ENCODE measurements around the gene MUC4.
A peak's percentile ranks its signal among the peaks of the same experiment; 100 is the strongest.
"Not testable (repeated sequence)": the region's sequence is repeated elsewhere in the genome, so short reads cannot be mapped to it uniquely, and the experiment has no call there.

MUC4 gene

DNA sequence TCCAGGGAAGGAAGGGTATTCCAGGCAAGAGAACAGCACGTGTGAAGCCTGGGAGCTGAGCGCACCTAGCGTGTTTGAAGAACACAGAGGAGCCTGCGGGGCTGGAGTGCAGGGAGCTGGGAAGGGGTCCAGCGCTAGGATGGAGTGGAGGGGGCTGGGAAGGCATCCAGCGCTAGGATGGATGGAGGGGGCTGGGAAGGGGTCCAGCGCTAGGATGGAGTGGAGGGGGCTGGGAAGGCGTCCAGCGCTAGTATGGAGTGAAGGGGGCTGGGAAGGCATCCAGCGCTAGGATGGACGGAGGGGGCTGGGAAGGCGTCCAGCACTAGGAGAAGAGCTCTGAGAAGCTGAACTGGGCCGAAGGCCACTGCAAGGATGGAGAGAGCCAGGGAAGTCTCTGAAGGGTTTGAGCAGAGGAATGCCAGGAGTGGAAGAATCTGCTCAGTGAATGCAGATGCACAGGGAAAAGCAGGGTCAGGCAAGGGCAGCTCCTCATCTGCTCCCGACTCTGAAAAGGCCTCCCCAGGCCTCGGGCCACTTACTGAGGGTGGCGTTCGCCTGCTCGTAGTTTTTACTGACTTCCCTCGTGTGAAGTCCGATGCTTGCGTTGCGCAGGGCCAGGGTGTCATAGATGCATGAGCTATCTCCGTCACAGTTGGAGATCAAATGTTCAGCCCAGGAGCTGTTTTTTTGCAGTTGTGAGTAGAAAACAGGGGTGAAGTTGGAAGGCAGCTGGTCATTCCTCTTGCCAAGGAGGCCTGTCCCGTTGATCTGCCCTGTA is 51.2 kb downstream of the MUC4 start:
- peak; percentile 93 for DNase-seq

DNA sequence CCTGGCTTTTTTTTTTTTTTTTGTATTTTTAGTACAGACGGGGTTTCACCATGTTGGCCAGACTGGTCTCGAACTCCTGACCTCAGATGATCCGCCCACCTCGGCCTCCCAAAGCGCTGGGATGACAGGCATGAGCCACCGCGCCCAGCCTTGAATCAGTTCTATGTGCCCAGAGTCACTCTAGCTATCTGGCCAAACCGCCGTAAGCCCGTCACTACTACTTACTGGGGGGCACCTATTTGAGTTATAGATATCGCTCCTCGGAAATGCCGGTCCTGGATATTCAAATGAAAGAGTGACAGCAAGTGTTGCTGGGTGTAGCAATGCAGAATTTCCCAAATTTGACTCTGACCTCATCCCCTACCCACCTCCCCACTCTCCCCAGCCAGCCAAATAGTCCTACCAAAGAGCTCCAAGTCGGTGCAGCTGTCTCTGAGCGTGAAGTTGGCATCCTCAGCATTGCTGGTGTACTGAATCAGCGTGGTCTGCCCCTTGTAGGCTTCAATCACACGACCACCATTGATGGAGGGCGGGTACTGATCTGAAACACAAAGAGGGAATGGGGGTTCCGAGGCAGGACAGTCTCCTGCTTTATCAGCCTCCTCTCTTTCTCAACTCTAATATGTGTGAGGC is 52.9 kb downstream of the MUC4 start:
- no peak for DNase-seq

DNA sequence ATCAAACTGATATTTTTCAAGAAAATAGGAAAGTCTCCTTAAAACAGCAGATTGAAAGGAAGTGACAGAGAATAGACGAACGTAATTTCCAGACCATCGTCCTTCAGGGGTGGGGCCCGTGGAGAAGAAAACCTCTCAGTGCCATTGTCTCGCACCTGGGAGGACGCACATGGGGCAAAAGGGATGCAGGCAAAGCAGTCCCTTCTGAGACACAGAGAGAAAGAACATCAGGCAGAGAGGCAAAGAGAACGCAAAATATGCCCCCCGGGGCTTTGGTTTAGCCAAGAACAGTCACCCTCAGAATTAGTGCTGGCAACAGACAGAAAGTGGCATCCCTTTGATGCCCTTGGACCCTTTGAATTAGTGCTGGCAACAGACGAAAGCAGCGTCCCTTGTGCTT is 53.9 kb downstream of the MUC4 start:
- DNase-seq = no peak

DNA sequence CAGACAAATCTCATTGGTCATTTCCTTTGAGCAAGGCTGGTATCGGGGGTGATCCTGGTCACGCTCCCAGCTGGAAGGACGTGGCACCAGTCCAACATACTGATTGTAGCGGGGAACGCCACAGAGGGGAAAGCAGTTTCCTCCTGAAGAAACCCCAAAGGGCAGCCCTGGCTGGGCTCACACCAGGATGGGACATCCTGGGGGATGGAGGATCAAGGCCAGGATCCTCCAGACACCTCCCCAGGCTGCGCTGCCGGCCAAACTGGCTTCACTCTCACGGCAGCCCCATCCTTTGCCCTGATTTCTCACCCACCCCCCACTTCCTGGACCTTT is 54.3 kb downstream of the MUC4 start:
- DNase-seq = no peak

DNA sequence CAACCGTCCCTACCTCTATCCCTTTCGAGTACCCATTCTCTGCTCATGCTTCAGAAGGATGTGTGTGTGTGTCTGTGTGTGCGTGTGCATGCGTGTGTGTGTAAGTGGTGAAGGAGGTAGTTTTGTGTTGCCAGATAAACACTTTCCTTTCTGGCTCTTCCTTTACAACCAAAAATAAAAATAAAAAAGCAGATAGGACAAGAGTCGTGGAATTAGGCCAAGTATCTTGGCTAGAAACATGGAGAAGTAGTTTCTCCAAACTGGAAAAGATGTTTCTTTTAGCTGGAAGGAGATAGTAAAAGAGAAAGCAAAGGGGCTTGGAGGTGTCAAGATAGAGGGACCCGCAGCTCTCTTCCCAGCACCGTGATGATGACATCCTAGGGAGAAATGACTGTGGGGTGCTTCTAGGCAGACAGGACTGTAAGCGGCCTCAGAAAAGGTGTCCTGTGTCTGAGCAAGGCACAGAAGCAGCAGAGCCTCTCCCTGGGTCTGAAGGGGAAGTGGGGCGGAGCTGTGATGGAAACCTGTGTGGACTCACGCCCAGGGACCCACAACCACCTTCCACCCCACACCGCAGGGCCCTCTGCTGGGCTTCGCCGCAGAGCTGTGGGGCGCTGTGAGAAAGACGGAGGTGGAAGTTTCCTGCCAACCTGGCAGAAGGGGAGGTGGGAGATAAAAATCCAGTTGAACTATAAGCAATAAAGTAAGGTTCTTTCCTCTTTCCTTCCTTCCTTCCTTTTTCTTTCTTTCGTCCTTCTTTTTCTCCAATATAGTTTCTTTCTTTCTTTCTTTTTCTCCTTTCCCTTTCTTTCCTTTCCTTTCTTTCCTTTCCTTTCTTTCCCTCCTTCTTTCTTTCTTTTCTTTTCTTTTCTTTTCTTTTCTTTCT is 55.7 kb downstream of the MUC4 start:
- DNase-seq = no peak

DNA sequence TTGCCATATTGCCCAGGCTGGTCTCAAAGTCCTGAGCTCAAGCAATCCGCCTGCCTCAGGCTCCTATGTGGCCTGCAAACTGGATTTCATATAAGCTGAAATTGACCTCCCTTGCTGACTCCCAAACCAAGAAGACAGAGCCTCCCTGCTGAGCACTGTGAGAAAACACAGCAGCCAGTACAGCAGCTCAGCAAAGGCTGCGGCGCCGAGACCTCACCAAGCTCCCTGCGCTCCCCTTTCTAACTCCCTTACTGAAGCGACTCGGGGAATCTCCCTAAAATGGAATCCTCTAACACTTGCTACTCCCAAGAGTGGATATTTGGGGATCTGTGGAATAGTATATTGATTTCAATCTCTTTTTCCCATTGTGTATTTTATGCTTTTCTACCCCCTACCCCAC is 56.3 kb downstream of the MUC4 start:
- DNase-seq = no peak

DNA sequence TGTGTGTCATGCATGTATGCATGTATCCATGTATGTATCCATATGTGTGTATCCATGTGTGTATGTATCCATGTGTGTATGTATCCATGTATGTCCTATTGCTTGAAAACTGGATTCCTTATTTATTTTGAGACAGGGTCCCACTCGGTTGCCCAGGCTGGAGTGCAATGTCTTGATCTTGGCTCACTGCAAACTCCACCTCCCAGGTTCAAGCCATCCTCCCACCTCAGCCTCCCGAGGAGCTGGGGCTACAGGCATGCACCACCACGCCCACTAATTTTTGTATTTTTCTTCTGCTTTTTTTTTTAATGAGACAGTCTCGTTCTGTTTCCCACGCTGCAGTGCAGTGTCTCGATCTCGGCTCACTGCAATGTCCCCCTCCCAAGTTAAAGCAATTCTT is 56.8 kb downstream of the MUC4 start:
- DNase-seq = no peak

DNA sequence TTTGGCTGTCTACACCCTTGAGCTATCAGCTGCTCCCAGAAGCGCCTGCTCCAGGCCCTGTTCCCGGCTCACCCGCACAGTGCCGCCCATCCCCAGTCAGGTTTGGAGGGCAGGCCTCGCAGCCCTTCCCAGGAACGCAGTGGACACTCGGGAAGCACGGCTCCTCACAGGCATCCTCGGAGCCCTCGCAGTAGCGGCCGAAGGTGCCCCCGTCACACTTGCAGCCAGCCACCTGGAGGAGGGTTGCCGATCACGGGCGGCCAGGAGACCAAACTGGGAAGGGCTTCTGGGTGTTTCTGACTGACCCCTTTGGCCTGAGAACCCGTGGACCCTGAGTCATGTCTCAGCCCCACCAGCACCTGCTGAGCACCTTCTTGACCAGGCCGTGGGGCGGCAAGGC is 57.6 kb downstream of the MUC4 start:
- DNase-seq = no peak

DNA sequence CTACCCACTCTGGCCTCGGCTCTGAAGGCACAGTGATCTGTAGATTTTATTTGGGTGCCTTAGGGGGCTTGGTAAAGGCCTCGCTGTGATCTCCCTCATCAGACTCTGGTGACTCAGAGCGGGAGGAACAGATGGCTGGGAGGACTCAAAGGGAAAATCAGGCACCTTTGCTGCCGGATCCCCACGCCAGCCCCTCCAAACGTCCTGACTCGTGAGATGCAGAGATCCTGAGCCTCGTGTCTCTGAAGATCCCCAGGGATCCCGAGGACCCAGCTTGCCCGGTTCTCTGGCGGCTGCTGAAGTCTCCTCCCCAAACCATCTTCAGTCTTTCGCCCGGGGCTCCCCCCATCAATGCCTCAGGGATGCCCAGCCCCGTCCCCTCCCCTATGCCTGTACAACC is 58.1 kb downstream of the MUC4 start:
- no peak for DNase-seq

DNA sequence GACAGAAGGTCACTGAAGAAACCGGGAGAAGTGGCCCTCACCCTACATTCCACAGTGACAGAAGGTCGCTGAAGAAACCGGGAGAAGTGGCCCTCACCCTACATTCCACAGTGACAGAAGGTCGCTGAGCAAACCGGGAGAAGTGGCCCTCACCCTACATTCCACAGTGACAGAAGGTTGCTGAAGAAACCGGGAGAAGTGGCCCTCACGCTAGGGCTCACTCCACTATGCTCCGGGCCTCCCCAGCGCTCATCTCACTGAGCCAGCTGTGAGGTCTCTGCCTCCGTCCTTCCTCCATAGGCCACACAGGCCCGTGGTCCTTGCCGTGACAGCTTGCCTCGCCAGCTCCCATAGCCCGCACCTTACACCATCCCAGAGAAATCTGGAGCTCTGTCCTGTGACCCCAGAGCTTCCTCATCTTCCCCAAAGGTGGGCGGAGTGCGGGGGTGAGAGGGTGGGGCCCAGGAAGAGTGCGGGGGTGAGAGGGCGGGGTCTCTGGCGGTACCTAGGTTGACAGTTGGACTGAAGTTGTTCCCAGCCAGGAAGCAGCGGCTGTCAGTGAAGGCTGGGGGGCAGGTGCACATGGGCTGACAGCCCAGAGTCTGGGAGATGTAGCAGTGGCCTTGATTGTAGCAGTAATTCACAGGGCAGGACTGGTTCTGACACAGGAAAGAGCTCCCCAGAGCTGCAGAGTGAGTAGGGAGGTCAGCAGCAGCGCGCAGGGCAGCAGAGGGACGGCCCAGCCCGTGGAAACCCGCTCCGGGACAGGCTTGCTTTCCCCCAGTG is 59.0 kb downstream of the MUC4 start:
- no peak for DNase-seq

DNA sequence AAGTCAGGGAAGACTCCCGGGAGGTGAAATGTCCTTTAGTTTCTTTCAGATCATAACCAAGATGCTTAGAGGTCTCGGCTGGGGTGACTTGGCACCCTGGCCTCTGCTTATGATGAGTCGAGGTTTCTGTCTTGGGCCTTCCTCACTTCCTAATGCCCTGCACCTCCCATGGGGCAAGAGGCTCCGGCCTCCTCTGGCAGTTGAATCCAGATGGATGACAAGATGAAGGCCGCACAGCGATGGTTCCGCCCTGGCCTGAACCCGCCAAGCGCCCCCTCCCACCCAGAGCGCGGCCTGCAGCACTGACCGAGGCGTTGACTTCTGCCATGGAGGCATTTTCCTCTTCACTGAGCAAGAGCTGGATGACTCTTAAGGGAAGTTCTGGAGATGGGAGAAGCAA is 59.7 kb downstream of the MUC4 start:
- DNase-seq = no peak

DNA sequence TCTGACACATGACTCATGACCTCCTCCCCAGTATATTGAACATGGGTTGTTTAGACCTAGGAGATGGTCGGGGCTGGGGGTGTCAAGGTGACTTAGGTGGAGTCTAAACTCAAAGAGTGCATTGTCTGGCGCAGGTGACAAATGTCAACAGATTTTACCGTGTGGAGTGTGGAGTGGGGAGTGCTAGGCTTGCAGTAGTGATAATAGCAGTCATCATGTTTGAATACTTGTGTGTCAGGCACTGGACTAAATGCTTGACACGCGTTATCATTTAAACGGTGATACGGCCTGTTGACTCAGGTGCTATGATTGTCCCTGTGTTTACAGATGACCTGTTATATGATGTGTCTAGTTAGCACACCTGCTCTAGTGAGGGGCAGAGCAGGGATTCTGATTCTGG is 60.2 kb downstream of the MUC4 start:
- no peak for DNase-seq

DNA sequence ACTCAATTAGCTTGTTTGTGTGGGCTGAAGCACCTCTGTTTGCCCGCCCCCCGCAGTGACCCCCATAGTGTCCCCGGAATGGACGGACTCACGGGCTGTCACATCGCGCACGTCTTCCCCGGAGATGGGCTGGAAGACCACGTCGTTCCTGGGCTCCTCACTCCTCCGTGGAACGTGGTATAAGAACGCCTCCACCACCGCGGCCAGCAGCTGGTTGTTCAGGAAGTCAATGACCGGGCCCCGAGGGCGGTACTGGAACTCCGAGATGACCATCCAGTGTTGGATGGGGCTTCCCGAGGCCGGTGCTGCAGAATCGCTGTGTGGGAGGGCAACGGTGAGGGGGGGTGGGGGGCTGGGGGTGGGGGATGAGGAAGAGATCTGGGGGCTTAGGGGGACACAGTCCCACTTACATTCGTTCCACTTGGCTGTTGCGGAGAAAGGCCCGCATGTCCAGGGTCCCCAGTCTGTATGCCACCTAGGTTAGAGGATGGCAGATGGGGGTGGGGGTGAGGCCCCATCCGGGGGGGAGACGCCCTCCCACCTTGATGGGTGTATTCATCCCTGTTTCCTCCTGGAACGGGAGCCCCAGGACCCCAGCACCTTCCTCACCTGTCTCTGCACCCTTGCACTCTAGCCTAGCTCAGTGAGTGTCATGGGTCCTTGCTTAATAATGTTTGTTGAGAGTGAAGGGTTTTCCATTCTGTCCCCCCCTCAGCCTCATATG is 60.8 kb downstream of the MUC4 start:
- no peak for DNase-seq

DNA sequence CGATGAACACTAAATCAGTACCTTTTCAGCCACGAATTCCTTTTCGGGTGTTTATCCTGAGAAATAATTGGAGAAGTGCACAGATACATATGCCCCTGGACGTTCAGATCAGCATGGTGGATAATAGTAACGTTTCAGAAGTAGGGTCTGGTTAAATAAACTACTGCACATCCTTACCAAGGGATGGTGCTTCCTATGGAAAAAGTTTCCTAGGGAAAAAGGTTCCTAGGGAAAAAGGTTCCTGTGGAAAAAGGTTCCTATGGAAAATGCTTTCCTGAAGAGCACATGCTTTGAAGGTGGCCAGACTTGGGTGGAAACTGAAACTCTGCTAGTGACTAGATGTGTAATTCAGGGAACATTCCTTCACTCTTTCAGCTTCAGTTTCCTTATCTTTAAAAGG is 62.6 kb downstream of the MUC4 start:
- DNase-seq = not testable (repeated sequence)

DNA sequence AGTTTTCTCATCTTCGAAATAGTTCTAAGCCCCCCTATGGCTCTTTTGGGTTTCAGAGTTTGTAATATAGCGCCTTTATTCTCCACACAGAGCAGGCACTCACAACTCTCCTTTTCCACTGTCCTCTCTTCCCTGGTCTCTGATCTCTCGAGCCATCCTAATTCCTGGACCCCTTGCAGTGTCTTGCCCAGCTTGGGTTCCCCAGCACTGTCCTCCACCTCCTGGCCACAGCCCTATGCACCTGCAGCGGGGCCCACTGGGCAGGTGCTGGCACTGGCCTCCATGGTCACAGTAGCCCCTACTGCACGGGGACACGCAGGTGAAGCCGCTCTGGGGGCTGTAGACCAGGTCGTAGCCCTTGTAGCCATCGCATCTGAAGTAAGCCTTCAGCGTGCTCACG is 63.1 kb downstream of the MUC4 start:
- no peak for DNase-seq

DNA sequence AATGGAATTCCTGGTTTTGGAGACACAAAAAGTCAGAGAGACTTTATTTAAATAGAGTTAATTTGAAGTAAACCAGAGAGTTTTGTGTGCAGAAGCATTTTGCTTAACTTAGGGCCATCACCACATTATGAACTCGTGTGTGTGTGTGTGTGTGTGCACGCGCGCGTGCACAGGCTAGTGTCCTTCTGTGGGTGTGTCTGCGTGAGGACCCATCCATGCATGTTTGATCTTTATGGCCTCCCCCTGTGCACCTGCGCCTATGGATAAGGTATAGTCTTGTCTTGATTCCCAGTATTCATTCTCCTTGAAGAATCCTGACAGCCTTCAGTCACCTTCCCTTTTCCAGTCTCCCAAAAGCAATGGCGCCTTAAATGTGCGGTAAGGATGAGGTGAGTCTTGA is 65.0 kb downstream of the MUC4 start:
- DNase-seq = no peak

DNA sequence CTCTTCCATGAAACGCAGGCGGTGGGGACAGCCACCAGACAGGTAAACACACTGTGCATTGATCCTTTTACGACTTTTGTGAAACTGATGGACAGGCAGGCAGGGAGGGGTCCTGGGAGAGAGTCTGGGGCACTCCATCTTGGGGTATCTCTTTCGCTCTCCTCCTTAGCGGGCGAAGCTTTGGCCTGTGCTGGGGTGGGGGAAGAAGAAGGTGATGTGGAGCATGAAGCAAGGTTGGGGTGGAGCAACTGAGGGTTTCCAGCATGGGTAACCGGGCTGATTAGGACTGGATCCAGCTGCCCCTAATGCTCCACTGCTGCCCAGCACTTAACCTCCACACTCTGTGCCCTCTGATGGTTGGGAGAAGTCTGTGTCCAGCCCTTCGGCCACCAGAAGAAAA is 65.4 kb downstream of the MUC4 start:
- DNase-seq = no peak

DNA sequence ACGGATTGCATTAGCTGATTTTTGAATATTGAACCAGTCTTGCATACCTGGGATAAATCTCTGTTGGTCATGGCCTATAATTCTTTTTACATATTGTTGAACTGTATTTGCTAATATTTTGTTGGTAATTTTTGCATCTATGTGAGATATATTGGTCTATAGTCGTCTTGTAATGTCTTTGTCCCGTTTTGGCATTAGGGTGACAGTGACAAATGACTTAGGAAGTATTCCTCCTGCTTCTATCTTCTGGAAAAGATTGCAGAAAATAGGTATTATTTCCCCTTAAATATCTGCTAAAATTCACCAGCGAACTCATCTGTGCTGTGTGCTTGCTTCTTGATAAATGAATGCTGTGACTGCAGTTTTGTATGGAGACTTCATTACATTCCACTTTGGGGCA is 67.3 kb downstream of the MUC4 start:
- no peak for DNase-seq

DNA sequence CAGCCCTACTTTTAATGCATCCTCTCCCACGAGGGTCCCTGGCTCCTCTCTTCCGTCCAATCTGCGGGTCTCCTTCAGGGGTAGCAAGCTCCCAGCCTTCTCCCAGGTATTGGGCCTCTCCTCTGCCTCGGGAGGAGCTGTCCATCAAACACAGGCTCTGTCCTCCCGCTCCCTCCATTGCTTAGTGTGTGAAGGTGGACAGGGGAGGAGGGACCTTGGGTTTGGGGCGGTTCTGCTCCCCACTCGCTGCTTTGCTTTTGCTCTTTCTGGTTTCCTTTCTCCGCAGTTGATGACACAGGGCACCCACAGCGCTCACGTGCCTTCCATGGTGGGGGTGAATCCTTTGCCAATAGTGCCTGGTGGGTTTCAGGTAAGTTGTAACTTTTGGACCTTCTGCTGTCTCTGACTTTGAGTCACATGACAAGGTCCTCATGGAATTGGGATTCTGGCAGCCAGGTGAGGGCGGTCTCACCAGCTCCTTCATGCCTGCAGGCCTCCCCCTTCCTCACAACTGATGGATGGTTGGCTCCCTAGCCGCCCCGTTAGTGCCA is 72.1 kb downstream of the MUC4 start:
- no peak for DNase-seq

DNA sequence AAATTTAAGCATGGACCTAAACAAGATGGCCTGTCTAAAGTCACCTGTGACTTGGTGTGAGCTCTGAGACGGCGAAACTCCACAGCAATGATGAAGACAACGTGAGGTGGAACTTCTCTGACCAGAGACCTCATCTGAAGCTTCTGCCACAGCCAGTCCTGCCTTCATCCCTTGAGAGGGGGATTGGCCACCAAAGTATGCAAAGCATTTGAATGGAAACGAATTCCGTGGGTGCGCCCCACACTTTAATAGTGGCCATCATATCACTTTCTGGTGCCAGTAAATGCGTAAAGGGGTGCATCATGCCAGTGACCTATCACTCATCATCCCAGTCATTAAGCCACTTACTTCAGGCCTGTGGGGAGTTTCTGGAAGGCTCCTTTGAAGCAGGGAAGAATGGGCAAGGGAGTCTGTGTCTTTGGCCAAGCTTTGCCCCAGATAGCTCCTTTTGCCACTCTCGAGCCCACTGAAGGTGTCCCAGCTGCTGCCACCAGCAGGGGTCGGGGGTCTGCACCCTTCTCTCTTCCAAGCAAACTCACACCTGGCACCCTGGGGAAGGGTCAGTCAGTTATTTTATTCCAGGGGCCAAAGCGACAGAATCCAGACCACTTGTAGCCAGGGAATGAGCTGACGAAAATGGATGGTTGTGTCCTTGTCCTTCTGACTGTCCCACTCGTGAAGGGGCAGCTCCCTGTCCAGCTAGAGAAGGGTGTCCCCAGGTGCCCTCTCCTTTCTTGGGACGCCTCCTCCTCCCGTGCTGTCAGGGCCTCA is 73.3 kb downstream of the MUC4 start:
- no peak for DNase-seq

DNA sequence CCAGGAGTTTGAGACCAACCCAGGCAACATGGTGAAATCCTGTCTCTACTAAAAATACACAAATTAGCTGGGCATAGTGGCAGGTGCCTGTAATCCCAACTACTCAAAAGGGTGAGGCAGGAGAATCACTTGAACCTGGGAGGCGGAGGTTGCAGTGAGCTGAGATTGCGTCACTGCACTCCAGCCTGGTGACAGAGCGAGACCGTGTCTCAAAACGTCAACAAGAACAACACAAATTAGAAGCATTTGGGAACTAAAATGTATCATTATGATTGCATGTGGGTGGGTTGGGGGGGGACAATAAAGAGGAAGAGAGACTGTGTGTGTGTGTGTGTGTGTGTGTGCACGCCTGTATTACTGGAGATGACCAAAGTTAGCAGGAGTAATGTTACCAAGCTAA is 73.9 kb downstream of the MUC4 start:
- DNase-seq = not testable (repeated sequence)

Measured in femur (tissue), 1 donor.